Panc1 (cell line): ENCODE data around the gene GPHN.

Source experiments
- CTCF ChIP-seq: fragments of 450-650 bp; IDR thresholded peaks from 2 replicates; pipeline ENCODE4 v1.5.1; 2017; ENCODE audit warnings: mild to moderate bottlenecking
- POLR2AphosphoS5 ChIP-seq: IDR thresholded peaks from 2 replicates; pipeline ENCODE4 v1.6.1; 2012; ENCODE audit warnings: mild to moderate bottlenecking, low read depth, low read length, moderate library complexity
- REST ChIP-seq, 2 experiments: IDR thresholded peaks; 2 replicates each; pipeline ENCODE4 v1.6.1; 2011 to 2012; ENCODE audit warnings: low read depth in 2 of 2, control low read depth in 1 of 2, low read length in 1 of 2, mild to moderate bottlenecking in 1 of 2, moderate library complexity in 1 of 2; ENCODE audit not compliant: insufficient read depth in 1 of 2
- SIN3A ChIP-seq: IDR thresholded peaks from 2 replicates; pipeline ENCODE4 v1.6.1; 2012; ENCODE audit warnings: low read depth, mild to moderate bottlenecking, low read length, moderate library complexity, borderline replicate concordance; ENCODE audit not compliant: insufficient read depth

GRCh38 chr14:66628636-66629035 lies 120.7 kb downstream of the GPHN start:
- no peak for TF ChIP-seq CTCF
- TF ChIP-seq SIN3A = no peak
- no peak for TF ChIP-seq POLR2AphosphoS5
- no peak for TF ChIP-seq REST (IDR thresholded peaks at IDR 0.05; ENCODE audit: insufficient read depth in 1 of 2, low read depth in 2 of 2, low read length in 1 of 2)
